ENCODE measurements around the gene LEO1.

DNA sequence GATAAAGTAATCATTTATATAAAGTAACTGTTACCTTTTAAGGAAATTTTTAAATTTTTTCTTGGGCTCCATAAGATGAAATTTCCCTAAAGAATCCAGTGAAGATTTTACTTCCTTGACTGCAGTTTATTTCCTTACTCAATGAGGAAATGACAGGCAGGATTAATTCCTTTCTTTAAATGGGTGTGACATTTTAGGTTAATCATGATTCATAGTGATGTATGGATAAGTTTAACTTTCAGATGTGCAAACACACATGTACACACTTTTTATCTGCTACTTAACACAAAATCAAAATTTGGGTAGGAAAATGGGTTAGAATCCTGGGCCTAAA is 11.2 kb upstream of the LEO1 start:
- no peak for TF ChIP-seq EED (IDR thresholded peaks at IDR 0.05; ENCODE audit: low read depth)
- TF ChIP-seq POLR2AphosphoS5 (IDR thresholded peaks at IDR 0.05; ENCODE audit: low read length), result no peak
- TF ChIP-seq, protein P1, sequence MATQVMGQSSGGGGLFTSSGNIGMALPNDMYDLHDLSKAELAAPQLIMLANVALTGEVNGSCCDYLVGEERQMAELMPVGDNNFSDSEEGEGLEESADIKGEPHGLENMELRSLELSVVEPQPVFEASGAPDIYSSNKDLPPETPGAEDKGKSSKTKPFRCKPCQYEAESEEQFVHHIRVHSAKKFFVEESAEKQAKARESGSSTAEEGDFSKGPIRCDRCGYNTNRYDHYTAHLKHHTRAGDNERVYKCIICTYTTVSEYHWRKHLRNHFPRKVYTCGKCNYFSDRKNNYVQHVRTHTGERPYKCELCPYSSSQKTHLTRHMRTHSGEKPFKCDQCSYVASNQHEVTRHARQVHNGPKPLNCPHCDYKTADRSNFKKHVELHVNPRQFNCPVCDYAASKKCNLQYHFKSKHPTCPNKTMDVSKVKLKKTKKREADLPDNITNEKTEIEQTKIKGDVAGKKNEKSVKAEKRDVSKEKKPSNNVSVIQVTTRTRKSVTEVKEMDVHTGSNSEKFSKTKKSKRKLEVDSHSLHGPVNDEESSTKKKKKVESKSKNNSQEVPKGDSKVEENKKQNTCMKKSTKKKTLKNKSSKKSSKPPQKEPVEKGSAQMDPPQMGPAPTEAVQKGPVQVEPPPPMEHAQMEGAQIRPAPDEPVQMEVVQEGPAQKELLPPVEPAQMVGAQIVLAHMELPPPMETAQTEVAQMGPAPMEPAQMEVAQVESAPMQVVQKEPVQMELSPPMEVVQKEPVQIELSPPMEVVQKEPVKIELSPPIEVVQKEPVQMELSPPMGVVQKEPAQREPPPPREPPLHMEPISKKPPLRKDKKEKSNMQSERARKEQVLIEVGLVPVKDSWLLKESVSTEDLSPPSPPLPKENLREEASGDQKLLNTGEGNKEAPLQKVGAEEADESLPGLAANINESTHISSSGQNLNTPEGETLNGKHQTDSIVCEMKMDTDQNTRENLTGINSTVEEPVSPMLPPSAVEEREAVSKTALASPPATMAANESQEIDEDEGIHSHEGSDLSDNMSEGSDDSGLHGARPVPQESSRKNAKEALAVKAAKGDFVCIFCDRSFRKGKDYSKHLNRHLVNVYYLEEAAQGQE (IDR thresholded peaks at IDR 0.05; ENCODE audit: low read depth, low read length), result no peak
- TF ChIP-seq CBX3 (IDR thresholded peaks at IDR 0.05; ENCODE audit: borderline replicate concordance, low read depth), result no peak
- TF ChIP-seq, protein P2, sequence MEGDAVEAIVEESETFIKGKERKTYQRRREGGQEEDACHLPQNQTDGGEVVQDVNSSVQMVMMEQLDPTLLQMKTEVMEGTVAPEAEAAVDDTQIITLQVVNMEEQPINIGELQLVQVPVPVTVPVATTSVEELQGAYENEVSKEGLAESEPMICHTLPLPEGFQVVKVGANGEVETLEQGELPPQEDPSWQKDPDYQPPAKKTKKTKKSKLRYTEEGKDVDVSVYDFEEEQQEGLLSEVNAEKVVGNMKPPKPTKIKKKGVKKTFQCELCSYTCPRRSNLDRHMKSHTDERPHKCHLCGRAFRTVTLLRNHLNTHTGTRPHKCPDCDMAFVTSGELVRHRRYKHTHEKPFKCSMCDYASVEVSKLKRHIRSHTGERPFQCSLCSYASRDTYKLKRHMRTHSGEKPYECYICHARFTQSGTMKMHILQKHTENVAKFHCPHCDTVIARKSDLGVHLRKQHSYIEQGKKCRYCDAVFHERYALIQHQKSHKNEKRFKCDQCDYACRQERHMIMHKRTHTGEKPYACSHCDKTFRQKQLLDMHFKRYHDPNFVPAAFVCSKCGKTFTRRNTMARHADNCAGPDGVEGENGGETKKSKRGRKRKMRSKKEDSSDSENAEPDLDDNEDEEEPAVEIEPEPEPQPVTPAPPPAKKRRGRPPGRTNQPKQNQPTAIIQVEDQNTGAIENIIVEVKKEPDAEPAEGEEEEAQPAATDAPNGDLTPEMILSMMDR (IDR thresholded peaks at IDR 0.05 in 2 of 3, conservative IDR thresholded peaks at IDR 0.05 in 1 of 3; ENCODE audit: control insufficient read depth in 2 of 3, extremely low read depth in 1 of 3, insufficient read depth in 1 of 3, low read depth in 3 of 3, low read length in 3 of 3), result no peak
- TF ChIP-seq, protein P3, sequence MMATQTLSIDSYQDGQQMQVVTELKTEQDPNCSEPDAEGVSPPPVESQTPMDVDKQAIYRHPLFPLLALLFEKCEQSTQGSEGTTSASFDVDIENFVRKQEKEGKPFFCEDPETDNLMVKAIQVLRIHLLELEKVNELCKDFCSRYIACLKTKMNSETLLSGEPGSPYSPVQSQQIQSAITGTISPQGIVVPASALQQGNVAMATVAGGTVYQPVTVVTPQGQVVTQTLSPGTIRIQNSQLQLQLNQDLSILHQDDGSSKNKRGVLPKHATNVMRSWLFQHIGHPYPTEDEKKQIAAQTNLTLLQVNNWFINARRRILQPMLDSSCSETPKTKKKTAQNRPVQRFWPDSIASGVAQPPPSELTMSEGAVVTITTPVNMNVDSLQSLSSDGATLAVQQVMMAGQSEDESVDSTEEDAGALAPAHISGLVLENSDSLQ (IDR thresholded peaks at IDR 0.05), result no peak
- TF ChIP-seq, protein P4, sequence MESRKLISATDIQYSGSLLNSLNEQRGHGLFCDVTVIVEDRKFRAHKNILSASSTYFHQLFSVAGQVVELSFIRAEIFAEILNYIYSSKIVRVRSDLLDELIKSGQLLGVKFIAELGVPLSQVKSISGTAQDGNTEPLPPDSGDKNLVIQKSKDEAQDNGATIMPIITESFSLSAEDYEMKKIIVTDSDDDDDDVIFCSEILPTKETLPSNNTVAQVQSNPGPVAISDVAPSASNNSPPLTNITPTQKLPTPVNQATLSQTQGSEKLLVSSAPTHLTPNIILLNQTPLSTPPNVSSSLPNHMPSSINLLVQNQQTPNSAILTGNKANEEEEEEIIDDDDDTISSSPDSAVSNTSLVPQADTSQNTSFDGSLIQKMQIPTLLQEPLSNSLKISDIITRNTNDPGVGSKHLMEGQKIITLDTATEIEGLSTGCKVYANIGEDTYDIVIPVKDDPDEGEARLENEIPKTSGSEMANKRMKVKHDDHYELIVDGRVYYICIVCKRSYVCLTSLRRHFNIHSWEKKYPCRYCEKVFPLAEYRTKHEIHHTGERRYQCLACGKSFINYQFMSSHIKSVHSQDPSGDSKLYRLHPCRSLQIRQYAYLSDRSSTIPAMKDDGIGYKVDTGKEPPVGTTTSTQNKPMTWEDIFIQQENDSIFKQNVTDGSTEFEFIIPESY (IDR thresholded peaks at IDR 0.05), result no peak
- TF ChIP-seq, protein P5, sequence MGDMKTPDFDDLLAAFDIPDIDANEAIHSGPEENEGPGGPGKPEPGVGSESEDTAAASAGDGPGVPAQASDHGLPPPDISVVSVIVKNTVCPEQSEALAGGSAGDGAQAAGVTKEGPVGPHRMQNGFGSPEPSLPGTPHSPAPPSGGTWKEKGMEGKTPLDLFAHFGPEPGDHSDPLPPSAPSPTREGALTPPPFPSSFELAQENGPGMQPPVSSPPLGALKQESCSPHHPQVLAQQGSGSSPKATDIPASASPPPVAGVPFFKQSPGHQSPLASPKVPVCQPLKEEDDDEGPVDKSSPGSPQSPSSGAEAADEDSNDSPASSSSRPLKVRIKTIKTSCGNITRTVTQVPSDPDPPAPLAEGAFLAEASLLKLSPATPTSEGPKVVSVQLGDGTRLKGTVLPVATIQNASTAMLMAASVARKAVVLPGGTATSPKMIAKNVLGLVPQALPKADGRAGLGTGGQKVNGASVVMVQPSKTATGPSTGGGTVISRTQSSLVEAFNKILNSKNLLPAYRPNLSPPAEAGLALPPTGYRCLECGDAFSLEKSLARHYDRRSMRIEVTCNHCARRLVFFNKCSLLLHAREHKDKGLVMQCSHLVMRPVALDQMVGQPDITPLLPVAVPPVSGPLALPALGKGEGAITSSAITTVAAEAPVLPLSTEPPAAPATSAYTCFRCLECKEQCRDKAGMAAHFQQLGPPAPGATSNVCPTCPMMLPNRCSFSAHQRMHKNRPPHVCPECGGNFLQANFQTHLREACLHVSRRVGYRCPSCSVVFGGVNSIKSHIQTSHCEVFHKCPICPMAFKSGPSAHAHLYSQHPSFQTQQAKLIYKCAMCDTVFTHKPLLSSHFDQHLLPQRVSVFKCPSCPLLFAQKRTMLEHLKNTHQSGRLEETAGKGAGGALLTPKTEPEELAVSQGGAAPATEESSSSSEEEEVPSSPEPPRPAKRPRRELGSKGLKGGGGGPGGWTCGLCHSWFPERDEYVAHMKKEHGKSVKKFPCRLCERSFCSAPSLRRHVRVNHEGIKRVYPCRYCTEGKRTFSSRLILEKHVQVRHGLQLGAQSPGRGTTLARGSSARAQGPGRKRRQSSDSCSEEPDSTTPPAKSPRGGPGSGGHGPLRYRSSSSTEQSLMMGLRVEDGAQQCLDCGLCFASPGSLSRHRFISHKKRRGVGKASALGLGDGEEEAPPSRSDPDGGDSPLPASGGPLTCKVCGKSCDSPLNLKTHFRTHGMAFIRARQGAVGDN (IDR thresholded peaks at IDR 0.05), result no peak
